DOHH2 (cell line): ENCODE measurements around the gene GALNT14.

ENCODE experiments used
- EZH2phosphoT487 ChIP-seq: fragments of 200-600 bp; sonication (generic); IDR thresholded peaks from 2 replicates; pipeline ENCODE4 v1.6.1; 2017; ENCODE audit warnings: borderline replicate concordance, mild to moderate bottlenecking, antibody characterized with exemption, low read length, moderate library complexity, mixed read lengths
- TF ChIP-seq, protein P1 (sequence below): fragments of 200-600 bp; sonication (generic); IDR thresholded peaks from one replicate; pipeline ENCODE4 v1.5.1; 2014; ENCODE audit warnings: antibody characterized with exemption, mild to moderate bottlenecking, low read depth, low read length; ENCODE audit not compliant: poor library complexity, severe bottlenecking

DNA sequence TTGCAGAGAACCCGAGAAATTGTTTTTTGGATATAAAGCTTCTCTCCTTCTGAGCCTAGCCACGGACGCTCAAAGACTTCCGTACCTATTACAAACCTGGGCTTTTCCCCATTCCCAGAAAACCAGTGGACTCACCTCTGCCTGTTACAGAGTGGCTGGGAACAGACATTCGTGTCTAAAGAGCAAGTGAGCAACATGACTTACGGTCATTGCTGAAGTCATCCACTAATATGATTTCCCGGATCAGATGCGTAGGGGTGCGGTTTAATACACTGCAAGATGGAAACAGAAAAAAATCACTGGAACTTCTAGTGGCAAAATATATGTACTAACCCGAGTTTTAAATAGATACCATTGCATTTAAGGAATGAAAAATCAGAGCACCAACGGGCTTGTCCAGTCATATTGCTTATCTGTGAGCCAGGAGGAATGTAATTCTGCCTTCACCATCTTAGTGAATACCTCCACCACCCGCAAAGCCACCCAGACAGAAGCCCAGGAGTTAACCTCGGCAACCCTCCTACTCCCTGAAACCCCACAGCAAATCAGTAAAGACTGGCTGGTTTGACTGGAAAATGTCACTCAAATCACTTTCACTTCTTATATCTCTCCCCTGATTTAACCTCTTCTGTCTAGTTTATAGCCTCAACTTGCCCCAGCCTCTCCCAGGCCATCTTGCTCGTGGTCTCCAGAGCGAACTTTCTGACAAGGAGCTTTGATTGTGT is 179.9 kb downstream of the GALNT14 start:
- TF ChIP-seq, protein P1, sequence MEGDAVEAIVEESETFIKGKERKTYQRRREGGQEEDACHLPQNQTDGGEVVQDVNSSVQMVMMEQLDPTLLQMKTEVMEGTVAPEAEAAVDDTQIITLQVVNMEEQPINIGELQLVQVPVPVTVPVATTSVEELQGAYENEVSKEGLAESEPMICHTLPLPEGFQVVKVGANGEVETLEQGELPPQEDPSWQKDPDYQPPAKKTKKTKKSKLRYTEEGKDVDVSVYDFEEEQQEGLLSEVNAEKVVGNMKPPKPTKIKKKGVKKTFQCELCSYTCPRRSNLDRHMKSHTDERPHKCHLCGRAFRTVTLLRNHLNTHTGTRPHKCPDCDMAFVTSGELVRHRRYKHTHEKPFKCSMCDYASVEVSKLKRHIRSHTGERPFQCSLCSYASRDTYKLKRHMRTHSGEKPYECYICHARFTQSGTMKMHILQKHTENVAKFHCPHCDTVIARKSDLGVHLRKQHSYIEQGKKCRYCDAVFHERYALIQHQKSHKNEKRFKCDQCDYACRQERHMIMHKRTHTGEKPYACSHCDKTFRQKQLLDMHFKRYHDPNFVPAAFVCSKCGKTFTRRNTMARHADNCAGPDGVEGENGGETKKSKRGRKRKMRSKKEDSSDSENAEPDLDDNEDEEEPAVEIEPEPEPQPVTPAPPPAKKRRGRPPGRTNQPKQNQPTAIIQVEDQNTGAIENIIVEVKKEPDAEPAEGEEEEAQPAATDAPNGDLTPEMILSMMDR, result no peak
- no peak for TF ChIP-seq EZH2phosphoT487
